Measurements from ENCODE around the gene CHD2. TPM values are rescaled to one million over a fixed set of nuclear protein-coding genes. Genes with fewer than 3 reads are reported as not detected.

Gene CHD2
- total RNA-seq, 1 donor from 2014 or later = 89.9 TPM

- peak overlapping the region; percentile 45 for H3K4me3 Mint-ChIP-seq (ENCODE audit: unreplicated experiment)
- TF ChIP-seq CTCF (IDR thresholded peaks at IDR 0.05) = no peak
- H3K27ac Mint-ChIP-seq (ENCODE audit: unreplicated experiment) = peak overlapping the region; percentile 100
- H3K9me3 Mint-ChIP-seq (ENCODE audit: unreplicated experiment) = no peaks in the 10 kb centered on the region
- no peak for DNase-seq (ENCODE audit: extremely low spot score, unreplicated experiment)
- peaks cover 86% of the 10 kb centered on the region for H3K4me1 Mint-ChIP-seq (ENCODE audit: unreplicated experiment)
- no peaks in the 10 kb centered on the region for H3K27me3 Mint-ChIP-seq (ENCODE audit: unreplicated experiment)
- H3K36me3 Mint-ChIP-seq (ENCODE audit: unreplicated experiment) = peaks cover 27% of the 10 kb centered on the region
Measured at GRCh38 chr15:92907896-92908712, 8.0 kb downstream of the CHD2 start.

- no peak for TF ChIP-seq CTCF (IDR thresholded peaks at IDR 0.05)
- H3K4me1 Mint-ChIP-seq (ENCODE audit: unreplicated experiment) = peaks cover 89% of the 10 kb centered on the region
- peak overlapping the region; percentile 100 for H3K27ac Mint-ChIP-seq (ENCODE audit: unreplicated experiment)
- H3K4me3 Mint-ChIP-seq (ENCODE audit: unreplicated experiment) = peak overlapping the region; percentile 45
- no peaks in the 10 kb centered on the region for H3K9me3 Mint-ChIP-seq (ENCODE audit: unreplicated experiment)
- H3K27me3 Mint-ChIP-seq (ENCODE audit: unreplicated experiment) = no peaks in the 10 kb centered on the region
- H3K36me3 Mint-ChIP-seq (ENCODE audit: unreplicated experiment) = peaks cover 28% of the 10 kb centered on the region
- DNase-seq (ENCODE audit: extremely low spot score, unreplicated experiment) = no peak
Measured at GRCh38 chr15:92908713-92909057, 8.6 kb downstream of the CHD2 start.

- no peaks in the 10 kb centered on the region for H3K27me3 Mint-ChIP-seq (ENCODE audit: unreplicated experiment)
- peaks cover 91% of the 10 kb centered on the region for H3K4me1 Mint-ChIP-seq (ENCODE audit: unreplicated experiment)
- TF ChIP-seq CTCF (IDR thresholded peaks at IDR 0.05) = no peak
- H3K4me3 Mint-ChIP-seq (ENCODE audit: unreplicated experiment) = peak overlapping the region; percentile 45
- H3K27ac Mint-ChIP-seq (ENCODE audit: unreplicated experiment) = peak overlapping the region; percentile 100
- peaks cover 24% of the 10 kb centered on the region for H3K36me3 Mint-ChIP-seq (ENCODE audit: unreplicated experiment)
- no peak for DNase-seq (ENCODE audit: extremely low spot score, unreplicated experiment)
- H3K9me3 Mint-ChIP-seq (ENCODE audit: unreplicated experiment) = no peaks in the 10 kb centered on the region
Measured at GRCh38 chr15:92909136-92909781, 9.1 kb downstream of the CHD2 start.

- peak overlapping the region; percentile 100 for H3K27ac Mint-ChIP-seq (ENCODE audit: unreplicated experiment)
- no peak for TF ChIP-seq CTCF (IDR thresholded peaks at IDR 0.05)
- H3K36me3 Mint-ChIP-seq (ENCODE audit: unreplicated experiment) = peaks cover 24% of the 10 kb centered on the region
- H3K4me3 Mint-ChIP-seq (ENCODE audit: unreplicated experiment) = no peak overlapping the region
- H3K27me3 Mint-ChIP-seq (ENCODE audit: unreplicated experiment) = no peaks in the 10 kb centered on the region
- no peaks in the 10 kb centered on the region for H3K9me3 Mint-ChIP-seq (ENCODE audit: unreplicated experiment)
- no peak for DNase-seq (ENCODE audit: extremely low spot score, unreplicated experiment)
- peaks cover 95% of the 10 kb centered on the region for H3K4me1 Mint-ChIP-seq (ENCODE audit: unreplicated experiment)
Measured at GRCh38 chr15:92910451-92910850, 10.3 kb downstream of the CHD2 start.

GRCh38 chr15:92914103-92914499 is 14.0 kb downstream of the CHD2 start:
- peak overlapping the region; percentile 100 for H3K27ac Mint-ChIP-seq (ENCODE audit: unreplicated experiment)
- no peak for DNase-seq (ENCODE audit: extremely low spot score, unreplicated experiment)
- peaks cover 20% of the 10 kb centered on the region for H3K36me3 Mint-ChIP-seq (ENCODE audit: unreplicated experiment)
- TF ChIP-seq CTCF (IDR thresholded peaks at IDR 0.05) = no peak
- H3K4me3 Mint-ChIP-seq (ENCODE audit: unreplicated experiment) = no peak overlapping the region
- no peaks in the 10 kb centered on the region for H3K27me3 Mint-ChIP-seq (ENCODE audit: unreplicated experiment)
- H3K4me1 Mint-ChIP-seq (ENCODE audit: unreplicated experiment) = peaks cover 86% of the 10 kb centered on the region
- no peaks in the 10 kb centered on the region for H3K9me3 Mint-ChIP-seq (ENCODE audit: unreplicated experiment)

Data from osteocyte (in vitro differentiated cells).